Ovary (tissue), 9 donors: ENCODE results near the gene GSTM4. TPM values are rescaled to one million over a fixed set of nuclear protein-coding genes. Genes with fewer than 3 reads are reported as not detected.
A peak's percentile ranks its signal among the peaks of the same experiment; 100 is the strongest.

ENCODE experiments used
- DNase-seq, 5 donors: peaks; one replicate each; pipeline ENCODE4 v3.0.0-alpha.2; 2019 to 2020
- H3K27ac ChIP-seq, 2 donors: fragments of 200-600 bp; one replicate each; pipeline versions ENCODE4 v1.5.1 to v1.8.0; 2019 to 2022
- H3K27me3 ChIP-seq: fragments of 200-600 bp; one replicate; pipeline ENCODE4 v1.8.0; 2022
- H3K36me3 ChIP-seq: fragments of 200-600 bp; sonication (generic); one replicate; pipeline ENCODE4 v1.5.1; 2019
- H3K4me1 ChIP-seq: one replicate; pipeline ENCODE4 v1.8.1; 2013; ENCODE audit warnings: mild to moderate bottlenecking, moderate library complexity; ENCODE audit not compliant: insufficient read depth
- H3K4me3 ChIP-seq: fragments of 200-600 bp; sonication (generic); one replicate; pipeline ENCODE4 v1.5.1; 2017
- H3K9me3 ChIP-seq, 2 donors: fragments of 200-600 bp in 1 of 2; sonication (generic) in 1 of 2; one replicate each; pipeline versions ENCODE4 v1.5.1 to v1.8.1; 2013 to 2019; ENCODE audit warnings: mild to moderate bottlenecking in 1 of 2, moderate library complexity in 1 of 2
- EP300 ChIP-seq: sonication (generic); formaldehyde crosslinking; IDR thresholded peaks from one replicate; pipeline ENCODE4 v1.6.1; 2017; ENCODE audit warnings: antibody characterized with exemption
- POLR2A ChIP-seq: fragments of 450-650 bp; IDR thresholded peaks from one replicate; pipeline ENCODE4 v1.6.1; 2017; ENCODE audit warnings: antibody characterized with exemption, mild to moderate bottlenecking, moderate library complexity
- WGBS, 3 donors: extraction: QIAGEN DNeasy Blood & Tissue Kit in 1 of 3; methylation state at CpG; one replicate each; pipeline versions ENCODE4 v1.1.5 to v1.1.7; 2013 to 2017; 5-methylcytosine and 5-hydroxymethylcytosine counted together
- intact Hi-C, 4 donors: fragments of 100-400 bp; cut with DNase I; formaldehyde crosslinking; loops; one replicate each; pipeline versions ENCODE4 v1.11.0 to v1.15.1; 2022 to 2023
- polyA plus RNA-seq, 2 donors: library from polyadenylated mRNA; stranded (reverse); fragments of 200-250 nt in 1 of 2; fragments of 350-450 nt in 1 of 2; fragmentation: Illumina TruSeq in 1 of 2; extraction: RNeasy Lipid Tissue Mini Kit (QIAGEN cat#74804) in 1 of 2; gene quantifications; one replicate each; pipeline ENCODE4 v1.2.3, GENCODE V29; 2013 to 2014
- total RNA-seq, 7 donors: library from RNA; depleted of rRNA in 2 of 7; stranded (reverse); fragments of >200 nt in 2 of 7; fragmentation: NEBNext Ultra II Directional in 3 of 7; extraction: Animal tissue kit (Norgen Biotek cat#: 25700) in 3 of 7; gene quantifications; one replicate each; pipeline versions ENCODE4 v1.1.0 to v1.2.4, GENCODE V29; 2016 to 2023
- TF ChIP-seq, protein P1 (sequence below), 3 donors: fragments of 450-650 bp in 2 of 3; fragments of 200-600 bp in 1 of 3; IDR thresholded peaks; one replicate each; pipeline versions ENCODE4 v1.5.1 to v1.8.0; 2016 to 2022; ENCODE audit warnings: antibody characterized with exemption in 3 of 3, mild to moderate bottlenecking in 1 of 3
- donor health status: DM: no; HTN: no; CAD: no; lungs with moderate emphysema.
- donor health status: DM: no; HTN: no; CAD: no.
- donor health status: Bipolar disorder and iron deficiency.
- donor health status: DM: yes; HTN: yes; CAD: no.
- donor health status: DM: no; HTN: no; CAD: no.
- donor health status: DM: yes; HTN: yes; CAD: no.

Gene GSTM4
- total and polyA plus RNA-seq, 9 donors: 23.0 to 116 (median 47.2) TPM

DNA sequence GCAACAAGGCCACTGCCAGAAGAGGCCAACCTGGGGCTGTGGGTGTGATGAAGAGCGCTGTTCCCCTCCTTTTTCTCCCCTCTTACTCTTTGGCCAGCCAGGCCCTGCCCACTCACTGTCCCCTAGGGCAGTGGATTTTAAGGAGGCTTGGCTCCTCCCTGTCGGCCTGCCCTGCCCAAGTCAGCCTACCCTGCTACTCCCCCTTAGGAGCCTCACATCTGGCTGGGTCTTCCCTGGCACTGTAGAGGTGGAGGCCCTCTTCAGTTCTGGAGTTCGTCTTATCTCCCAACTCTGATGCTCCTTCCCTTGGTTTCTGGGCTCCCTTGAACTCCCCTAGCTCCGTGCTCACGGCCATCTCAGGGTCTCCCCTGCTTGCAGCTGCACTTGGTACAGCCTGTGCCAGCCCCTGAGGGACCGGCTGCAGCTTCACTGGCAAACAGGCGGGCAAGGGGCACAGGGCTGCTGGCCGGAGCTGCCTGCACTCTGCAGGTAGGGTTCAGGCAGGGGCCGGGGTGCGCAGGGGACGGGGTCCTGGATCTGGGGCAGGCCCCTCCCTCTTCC, 32.2 kb upstream of the GSTM4 start:
- 61 to 71% (median 71%) methylated on average over 11 of the region's 11 CpGs for WGBS, 3 donors
- H3K4me1 ChIP-seq: peaks cover 8% of the 10 kb centered on the region
- intact Hi-C loops: no loop called here
- TF ChIP-seq, protein P1, sequence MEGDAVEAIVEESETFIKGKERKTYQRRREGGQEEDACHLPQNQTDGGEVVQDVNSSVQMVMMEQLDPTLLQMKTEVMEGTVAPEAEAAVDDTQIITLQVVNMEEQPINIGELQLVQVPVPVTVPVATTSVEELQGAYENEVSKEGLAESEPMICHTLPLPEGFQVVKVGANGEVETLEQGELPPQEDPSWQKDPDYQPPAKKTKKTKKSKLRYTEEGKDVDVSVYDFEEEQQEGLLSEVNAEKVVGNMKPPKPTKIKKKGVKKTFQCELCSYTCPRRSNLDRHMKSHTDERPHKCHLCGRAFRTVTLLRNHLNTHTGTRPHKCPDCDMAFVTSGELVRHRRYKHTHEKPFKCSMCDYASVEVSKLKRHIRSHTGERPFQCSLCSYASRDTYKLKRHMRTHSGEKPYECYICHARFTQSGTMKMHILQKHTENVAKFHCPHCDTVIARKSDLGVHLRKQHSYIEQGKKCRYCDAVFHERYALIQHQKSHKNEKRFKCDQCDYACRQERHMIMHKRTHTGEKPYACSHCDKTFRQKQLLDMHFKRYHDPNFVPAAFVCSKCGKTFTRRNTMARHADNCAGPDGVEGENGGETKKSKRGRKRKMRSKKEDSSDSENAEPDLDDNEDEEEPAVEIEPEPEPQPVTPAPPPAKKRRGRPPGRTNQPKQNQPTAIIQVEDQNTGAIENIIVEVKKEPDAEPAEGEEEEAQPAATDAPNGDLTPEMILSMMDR (IDR thresholded peaks at IDR 0.05): no peak
- TF ChIP-seq EP300: no peak
- TF ChIP-seq POLR2A: no peak
- H3K36me3 ChIP-seq: no peaks in the 10 kb centered on the region
- H3K9me3 ChIP-seq: no peaks in the 10 kb centered on the region
- H3K27ac ChIP-seq: no peak overlapping the region
- peak in 3 of 5 donors; percentile 16 to 52 (median 24) for DNase-seq
- H3K4me3 ChIP-seq: no peak overlapping the region
- no peaks in the 10 kb centered on the region for H3K27me3 ChIP-seq

GRCh38 chr1:109624201-109625010, 31.5 kb upstream of the GSTM4 start:
- Histone ChIP-seq H3K9me3 (no peaks in the 10 kb centered on the region), H3K27me3 (no peaks in the 10 kb centered on the region), H3K4me1 (peaks cover 8% of the 10 kb centered on the region), H3K27ac (no peak overlapping the region), H3K36me3 (no peaks in the 10 kb centered on the region), H3K4me3 (no peak overlapping the region)
- WGBS, 3 donors: 77 to 83% (median 82%) methylated on average over 15 to 17 of the region's 17 CpGs
- TF ChIP-seq POLR2A (no peak), EP300 (no peak)
- TF ChIP-seq, protein P1 (IDR thresholded peaks at IDR 0.05): no peak
- DNase-seq: peak in 2 of 5 donors; percentile 23 to 40
- intact Hi-C loops: loop anchor here in 2 of 4 donors (5.0 kb wide), 1 partner anchor 77 kb away; the partner anchor contains the start of gene GNAI3 (in 2 of the 2)

GRCh38 chr1:109625176-109625575, 30.7 kb upstream of the GSTM4 start:
- no peaks in the 10 kb centered on the region for H3K27me3 ChIP-seq
- peaks cover 8% of the 10 kb centered on the region for H3K4me1 ChIP-seq
- H3K4me3 ChIP-seq: no peak overlapping the region
- no peaks in the 10 kb centered on the region for H3K36me3 ChIP-seq
- intact Hi-C loops: loop anchor here in 2 of 4 donors (5.0 kb wide), 1 partner anchor 78 kb away; the partner anchor contains the start of gene GNAI3 (in 2 of the 2)
- no peaks in the 10 kb centered on the region for H3K9me3 ChIP-seq
- DNase-seq: peak in 1 of 5 donors; percentile 22
- H3K27ac ChIP-seq: no peak overlapping the region
- TF ChIP-seq EP300 (no peak), POLR2A (no peak)
- TF ChIP-seq, protein P1 (IDR thresholded peaks at IDR 0.05): no peak
- WGBS, 3 donors: 84 to 87% (median 85%) methylated on average over 16 of the region's 16 CpGs

- Histone ChIP-seq H3K27me3 (no peaks in the 10 kb centered on the region), H3K4me1 (peaks cover 8% of the 10 kb centered on the region), H3K36me3 (no peaks in the 10 kb centered on the region), H3K9me3 (no peaks in the 10 kb centered on the region), H3K4me3 (no peak overlapping the region), H3K27ac (no peak overlapping the region)
- intact Hi-C loops: loop anchor here in 2 of 4 donors (5.0 kb wide), 1 partner anchor 79 kb away; the partner anchor contains the start of gene GNAI3 (in 2 of the 2)
- peak in 2 of 5 donors; percentile 24 to 42 for DNase-seq
- TF ChIP-seq POLR2A (no peak), EP300 (no peak)
- TF ChIP-seq, protein P1 (IDR thresholded peaks at IDR 0.05): no peak
- 74 to 78% (median 75%) methylated on average over 32 of the region's 32 CpGs for WGBS, 3 donors
Observed at GRCh38 chr1:109625601-109626560, 30.0 kb upstream of the GSTM4 start.
